ENCODE results near the gene NHLRC2.
"Not testable (repeated sequence)": the region's sequence is repeated elsewhere in the genome, so short reads cannot be mapped to it uniquely, and the experiment has no call there.

NHLRC2 gene

GRCh38 chr10:113854013-113854760 is at the start of gene NHLRC2, which contains the start of gene DCLRE1A:
Gene NHLRC2 (plus strand): TSS chr10:113854661. CDS start chr10:113854873, 212 bp downstream.
Gene DCLRE1A (minus strand): TSS chr10:113854082. CDS start chr10:113853182, 900 bp downstream.
- DNase-seq (ENCODE audit: low spot score) = peak; percentile 38

GRCh38 chr10:113806503-113806902 is 48.0 kb upstream of the NHLRC2 start:
- no peak for DNase-seq (ENCODE audit: low spot score)

GRCh38 chr10:113808168-113808567 is 46.3 kb upstream of the NHLRC2 start:
- no peak for DNase-seq (ENCODE audit: low spot score)

GRCh38 chr10:113814700-113815099 is 39.8 kb upstream of the NHLRC2 start:
- DNase-seq (ENCODE audit: low spot score) = not testable (repeated sequence)

- DNase-seq (ENCODE audit: low spot score) = no peak
These were observed 34.5 kb upstream of the NHLRC2 start for GRCh38 chr10:113819989-113820388.

- DNase-seq (ENCODE audit: low spot score) = no peak
These were observed 34.0 kb upstream of the NHLRC2 start for GRCh38 chr10:113820507-113820906.

GRCh38 chr10:113821306-113821705 is 33.2 kb upstream of the NHLRC2 start:
- DNase-seq (ENCODE audit: low spot score) = not testable (repeated sequence)

GRCh38 chr10:113822174-113822573 is 32.3 kb upstream of the NHLRC2 start:
- DNase-seq (ENCODE audit: low spot score) = no peak

- no peak for DNase-seq (ENCODE audit: low spot score)
These were observed 31.1 kb upstream of the NHLRC2 start for GRCh38 chr10:113823389-113823788.

GRCh38 chr10:113825791-113826190 is 28.7 kb upstream of the NHLRC2 start:
- DNase-seq (ENCODE audit: low spot score) = no peak

GRCh38 chr10:113828567-113828966 is 25.9 kb upstream of the NHLRC2 start:
- DNase-seq (ENCODE audit: low spot score) = not testable (repeated sequence)

- no peak for DNase-seq (ENCODE audit: low spot score)
These were observed 12.3 kb upstream of the NHLRC2 start for GRCh38 chr10:113842171-113842570.

- no peak for DNase-seq (ENCODE audit: low spot score)
These were observed 10.4 kb upstream of the NHLRC2 start for GRCh38 chr10:113843972-113844485.

- DNase-seq (ENCODE audit: low spot score) = no peak
These were observed 8.4 kb upstream of the NHLRC2 start for GRCh38 chr10:113846036-113846435.

GRCh38 chr10:113849140-113849803 is 5.2 kb upstream of the NHLRC2 start:
- DNase-seq (ENCODE audit: low spot score) = no peak

GRCh38 chr10:113849946-113850345 is 4.5 kb upstream of the NHLRC2 start:
- no peak for DNase-seq (ENCODE audit: low spot score)

- peak; percentile 2 for DNase-seq (ENCODE audit: low spot score)
These were observed 866 bp upstream of the NHLRC2 start for GRCh38 chr10:113853578-113854012.

GRCh38 chr10:113854761-113855588 is 514 bp downstream of the NHLRC2 start:
- DNase-seq (ENCODE audit: low spot score) = peak; percentile 26

- DNase-seq (ENCODE audit: low spot score) = peak; percentile 3
These were observed 2.1 kb downstream of the NHLRC2 start for GRCh38 chr10:113856563-113856962.

- no peak for DNase-seq (ENCODE audit: low spot score)
These were observed 2.7 kb downstream of the NHLRC2 start for GRCh38 chr10:113857210-113857609.

GRCh38 chr10:113858541-113858940 is 4.1 kb downstream of the NHLRC2 start:
- DNase-seq (ENCODE audit: low spot score) = no peak

GRCh38 chr10:113859261-113859660 is 4.8 kb downstream of the NHLRC2 start:
- no peak for DNase-seq (ENCODE audit: low spot score)
